Smooth muscle cell (in vitro differentiated cells): Measurements from ENCODE around the gene LY6G5B. TPM values are rescaled to one million over a fixed set of nuclear protein-coding genes. Genes with fewer than 3 reads are reported as not detected.

Source experiments
- DNase-seq: peaks from one replicate; lab custom pipeline; 2025; ENCODE audit not compliant: unreplicated experiment; lab: John Stamatoyannopoulos, UW
- H2AFZ ChIP-seq: fragments of 200-600 bp; sonication (generic); 2 replicates; pipeline ENCODE4 v1.6.0; 2016; ENCODE audit warnings: antibody characterized with exemption, low read depth, mild to moderate bottlenecking
- H3F3A ChIP-seq: fragments of 200-600 bp; sonication (generic); 2 replicates; pipeline ENCODE4 v1.6.0; 2017; ENCODE audit warnings: antibody characterized with exemption, low read depth
- H3K27ac ChIP-seq: fragments of 200-600 bp; sonication (generic); 2 replicates; pipeline ENCODE4 v1.5.1; 2016; ENCODE audit warnings: low read depth, mild to moderate bottlenecking
- H3K27me3 ChIP-seq: fragments of 200-600 bp; sonication (generic); 2 replicates; pipeline ENCODE4 v1.6.1; 2016; ENCODE audit warnings: low read depth, mild to moderate bottlenecking
- H3K36me3 ChIP-seq: fragments of 200-600 bp; sonication (generic); 2 replicates; pipeline ENCODE4 v1.5.1; 2016; ENCODE audit warnings: low read depth
- H3K4me1 ChIP-seq: fragments of 200-600 bp; sonication (generic); 2 replicates; pipeline ENCODE4 v1.5.1; 2016; ENCODE audit warnings: low read depth
- H3K4me2 ChIP-seq: fragments of 200-600 bp; sonication (generic); 2 replicates; pipeline ENCODE4 v1.6.0; 2016; ENCODE audit warnings: mild to moderate bottlenecking
- H3K4me3 ChIP-seq: fragments of 200-600 bp; sonication (generic); 2 replicates; pipeline ENCODE4 v1.5.1; 2016; ENCODE audit warnings: mild to moderate bottlenecking
- H3K79me2 ChIP-seq: fragments of 200-600 bp; sonication (generic); 2 replicates; pipeline ENCODE4 v1.6.0; 2016; ENCODE audit warnings: low read depth, mild to moderate bottlenecking
- H3K9ac ChIP-seq: fragments of 200-600 bp; sonication (generic); 2 replicates; pipeline ENCODE4 v1.6.0; 2016; ENCODE audit warnings: low read depth
- H3K9me3 ChIP-seq: fragments of 200-600 bp; sonication (generic); replicated peaks from 2 replicates; pipeline ENCODE4 v1.5.1; 2016; ENCODE audit warnings: low read depth
- H4K20me1 ChIP-seq: fragments of 200-600 bp; sonication (generic); 2 replicates; pipeline ENCODE4 v1.6.0; 2016; ENCODE audit warnings: low read depth
- WGBS: methylation state at CpG from one replicate; pipeline ENCODE4 v1.1.7; 2016; ENCODE audit warnings: low lambda C conversion rate; 5-methylcytosine and 5-hydroxymethylcytosine counted together
- polyA plus RNA-seq: library from polyadenylated mRNA; unstranded; fragments of >200 nt; fragmentation: Nextera tagmentation; extraction: Ambion mirVana; gene quantifications from 2 replicates; pipeline ENCODE4 v1.2.1, GENCODE V29; 2016
- total RNA-seq: library from RNA; depleted of rRNA; stranded (reverse); fragments of >200 nt; gene quantifications from 2 replicates; pipeline ENCODE4 v1.2.3, GENCODE V29; 2014
- TF ChIP-seq, protein P1 (sequence below): fragments of 200-600 bp; sonication (generic); IDR thresholded peaks from 2 replicates; pipeline ENCODE4 v1.5.1; 2017; ENCODE audit warnings: borderline replicate concordance, mild to moderate bottlenecking, antibody characterized with exemption; ENCODE audit not compliant: insufficient read depth, poor library complexity, severe bottlenecking

The LY6G5B gene
- total and polyA plus RNA-seq, 2 experiments from 2014 or later = 1.5 to 5.6 TPM

DNA sequence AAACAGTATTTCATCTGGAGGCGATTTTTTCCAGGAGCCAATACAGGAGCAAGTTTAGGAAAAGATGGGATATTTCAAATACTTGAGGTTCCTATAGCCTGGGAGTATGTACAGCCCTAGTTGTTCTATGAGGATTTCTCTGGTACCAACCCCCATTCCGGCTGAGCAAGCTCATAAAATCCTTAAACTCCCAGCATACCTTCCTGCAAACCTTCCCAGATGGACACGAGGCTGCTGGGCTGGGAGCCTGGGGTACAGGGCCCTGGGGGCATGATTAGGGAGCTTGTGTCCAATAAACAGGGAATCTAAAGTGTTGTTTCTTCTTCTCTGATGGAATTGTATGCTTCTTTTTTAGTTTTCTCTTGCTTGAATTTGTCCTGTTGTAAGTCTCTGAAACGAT lies 47.8 kb upstream of the LY6G5B start:
- Histone ChIP-seq H3K9ac (peak overlapping the region; percentile 93), H3K79me2 (peaks cover 62% of the 10 kb centered on the region), H4K20me1 (peaks cover 59% of the 10 kb centered on the region), H3K27ac (peak overlapping the region; percentile 98), H3K27me3 (no peaks in the 10 kb centered on the region), H3K4me3 (peak overlapping the region; percentile 85), H3K36me3 (peaks cover 9% of the 10 kb centered on the region), H3K4me1 (peaks cover 13% of the 10 kb centered on the region), H2AFZ (no peak overlapping the region), H3F3A (peaks cover 11% of the 10 kb centered on the region), H3K4me2 (peak overlapping the region; percentile 97), H3K9me3 (no peaks in the 10 kb centered on the region)
- no peak for DNase-seq
- 8% methylated on average over 4 of the region's 4 CpGs for WGBS
- TF ChIP-seq, protein P1, sequence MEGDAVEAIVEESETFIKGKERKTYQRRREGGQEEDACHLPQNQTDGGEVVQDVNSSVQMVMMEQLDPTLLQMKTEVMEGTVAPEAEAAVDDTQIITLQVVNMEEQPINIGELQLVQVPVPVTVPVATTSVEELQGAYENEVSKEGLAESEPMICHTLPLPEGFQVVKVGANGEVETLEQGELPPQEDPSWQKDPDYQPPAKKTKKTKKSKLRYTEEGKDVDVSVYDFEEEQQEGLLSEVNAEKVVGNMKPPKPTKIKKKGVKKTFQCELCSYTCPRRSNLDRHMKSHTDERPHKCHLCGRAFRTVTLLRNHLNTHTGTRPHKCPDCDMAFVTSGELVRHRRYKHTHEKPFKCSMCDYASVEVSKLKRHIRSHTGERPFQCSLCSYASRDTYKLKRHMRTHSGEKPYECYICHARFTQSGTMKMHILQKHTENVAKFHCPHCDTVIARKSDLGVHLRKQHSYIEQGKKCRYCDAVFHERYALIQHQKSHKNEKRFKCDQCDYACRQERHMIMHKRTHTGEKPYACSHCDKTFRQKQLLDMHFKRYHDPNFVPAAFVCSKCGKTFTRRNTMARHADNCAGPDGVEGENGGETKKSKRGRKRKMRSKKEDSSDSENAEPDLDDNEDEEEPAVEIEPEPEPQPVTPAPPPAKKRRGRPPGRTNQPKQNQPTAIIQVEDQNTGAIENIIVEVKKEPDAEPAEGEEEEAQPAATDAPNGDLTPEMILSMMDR = no peak

DNA sequence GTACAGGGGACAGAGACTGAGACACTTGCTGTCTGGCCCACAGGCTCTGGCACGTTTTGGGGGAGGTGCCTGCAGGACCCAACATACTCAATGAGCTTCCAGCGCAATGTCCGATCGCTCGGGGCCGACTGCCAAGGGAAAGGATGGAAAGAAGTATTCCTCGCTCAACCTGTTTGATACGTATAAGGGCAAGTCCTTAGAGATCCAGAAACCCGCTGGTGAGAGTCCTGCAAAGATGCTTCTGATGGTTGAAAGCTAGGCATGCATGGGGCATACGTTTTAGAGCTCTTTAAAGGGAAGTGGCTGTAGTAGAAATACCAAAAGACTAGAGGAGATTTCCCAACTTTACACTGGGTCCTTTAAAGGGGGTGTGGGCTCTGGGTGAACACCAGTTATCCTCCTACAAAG lies 47.1 kb upstream of the LY6G5B start:
- Histone ChIP-seq H3K9ac (no peak overlapping the region), H3K4me2 (peak overlapping the region; percentile 97), H3K27me3 (no peaks in the 10 kb centered on the region), H3K4me1 (peaks cover 13% of the 10 kb centered on the region), H4K20me1 (peaks cover 66% of the 10 kb centered on the region), H3K4me3 (peak overlapping the region; percentile 85), H3K79me2 (peaks cover 66% of the 10 kb centered on the region), H3K36me3 (peaks cover 13% of the 10 kb centered on the region), H3F3A (peaks cover 11% of the 10 kb centered on the region), H3K27ac (peak overlapping the region; percentile 98), H3K9me3 (no peaks in the 10 kb centered on the region), H2AFZ (no peak overlapping the region)
- DNase-seq = no peak
- TF ChIP-seq, protein P1 = no peak
- 68% methylated on average over 10 of the region's 10 CpGs for WGBS

DNA sequence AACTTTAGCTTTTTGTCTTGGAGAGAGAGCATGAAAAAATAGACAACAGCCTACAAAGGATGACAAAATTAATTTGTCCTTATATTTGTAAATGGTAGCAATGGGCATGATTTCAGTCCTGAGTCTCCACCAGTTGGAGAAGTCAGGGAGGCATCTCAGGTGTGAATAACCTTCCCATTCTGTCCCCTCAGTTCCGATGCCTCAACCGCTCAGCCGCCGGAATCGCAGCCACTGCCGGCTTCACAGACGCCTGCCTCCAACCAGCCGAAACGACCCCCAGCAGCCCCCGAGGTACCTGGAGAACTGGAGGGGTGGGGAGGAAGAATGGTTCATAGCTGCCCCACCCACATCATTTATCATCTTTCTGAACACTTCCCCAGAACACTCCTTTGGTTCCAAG lies 45.7 kb upstream of the LY6G5B start:
- H3K27me3 ChIP-seq = no peaks in the 10 kb centered on the region
- no peak overlapping the region for H3K27ac ChIP-seq
- over 99% methylated on average over 10 of the region's 10 CpGs for WGBS
- peaks cover 23% of the 10 kb centered on the region for H3K36me3 ChIP-seq
- H3K4me2 ChIP-seq = no peak overlapping the region
- H4K20me1 ChIP-seq = peaks cover 79% of the 10 kb centered on the region
- TF ChIP-seq, protein P1 = no peak
- DNase-seq = no peak
- H3K4me3 ChIP-seq = no peak overlapping the region
- no peak overlapping the region for H2AFZ ChIP-seq
- H3K9ac ChIP-seq = no peak overlapping the region
- H3K79me2 ChIP-seq = peaks cover 71% of the 10 kb centered on the region
- no peaks in the 10 kb centered on the region for H3K9me3 ChIP-seq
- H3K4me1 ChIP-seq = peaks cover 13% of the 10 kb centered on the region
- H3F3A ChIP-seq = peaks cover 20% of the 10 kb centered on the region

DNA sequence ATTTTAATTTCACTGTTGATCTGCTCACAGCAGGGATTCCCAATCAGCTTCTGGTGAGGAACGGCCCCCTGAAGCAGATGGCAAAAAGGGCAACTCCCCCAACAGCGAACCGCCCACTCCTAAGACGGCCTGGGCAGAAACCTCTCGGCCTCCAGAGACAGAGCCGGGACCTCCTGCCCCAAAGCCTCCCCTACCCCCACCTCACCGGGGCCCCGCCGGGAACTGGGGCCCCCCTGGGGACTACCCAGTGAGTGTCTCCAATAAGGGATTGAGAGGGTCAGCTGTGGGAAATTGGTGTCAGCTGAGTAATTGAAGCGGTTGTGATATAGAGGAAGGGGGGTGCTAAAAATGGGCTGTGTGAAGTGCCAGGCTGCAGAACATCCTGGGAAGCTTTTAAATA lies 42.8 kb upstream of the LY6G5B start:
- no peak overlapping the region for H3K27ac ChIP-seq
- H4K20me1 ChIP-seq = peaks cover 90% of the 10 kb centered on the region
- TF ChIP-seq, protein P1 = no peak
- no peak overlapping the region for H3K4me2 ChIP-seq
- H3K4me1 ChIP-seq = peaks cover 9% of the 10 kb centered on the region
- H3K9me3 ChIP-seq = no peaks in the 10 kb centered on the region
- no peak overlapping the region for H3K9ac ChIP-seq
- peaks cover 64% of the 10 kb centered on the region for H3K79me2 ChIP-seq
- H3K36me3 ChIP-seq = peaks cover 24% of the 10 kb centered on the region
- H3K27me3 ChIP-seq = no peaks in the 10 kb centered on the region
- no peak overlapping the region for H2AFZ ChIP-seq
- H3K4me3 ChIP-seq = no peak overlapping the region
- H3F3A ChIP-seq = peaks cover 30% of the 10 kb centered on the region
- DNase-seq = no peak
- WGBS = 94% methylated on average over 10 of the region's 10 CpGs
